ENCODE data around the gene GNAZ.

The GNAZ gene

GRCh38 chr22:23083315-23084021 is 13.1 kb downstream of the GNAZ start:
- TF ChIP-seq CTCF (IDR thresholded peaks at IDR 0.05; ENCODE audit: extremely low read depth, missing control alignments): no peak
- DNase-seq (ENCODE audit: low spot score): no peak

DNA sequence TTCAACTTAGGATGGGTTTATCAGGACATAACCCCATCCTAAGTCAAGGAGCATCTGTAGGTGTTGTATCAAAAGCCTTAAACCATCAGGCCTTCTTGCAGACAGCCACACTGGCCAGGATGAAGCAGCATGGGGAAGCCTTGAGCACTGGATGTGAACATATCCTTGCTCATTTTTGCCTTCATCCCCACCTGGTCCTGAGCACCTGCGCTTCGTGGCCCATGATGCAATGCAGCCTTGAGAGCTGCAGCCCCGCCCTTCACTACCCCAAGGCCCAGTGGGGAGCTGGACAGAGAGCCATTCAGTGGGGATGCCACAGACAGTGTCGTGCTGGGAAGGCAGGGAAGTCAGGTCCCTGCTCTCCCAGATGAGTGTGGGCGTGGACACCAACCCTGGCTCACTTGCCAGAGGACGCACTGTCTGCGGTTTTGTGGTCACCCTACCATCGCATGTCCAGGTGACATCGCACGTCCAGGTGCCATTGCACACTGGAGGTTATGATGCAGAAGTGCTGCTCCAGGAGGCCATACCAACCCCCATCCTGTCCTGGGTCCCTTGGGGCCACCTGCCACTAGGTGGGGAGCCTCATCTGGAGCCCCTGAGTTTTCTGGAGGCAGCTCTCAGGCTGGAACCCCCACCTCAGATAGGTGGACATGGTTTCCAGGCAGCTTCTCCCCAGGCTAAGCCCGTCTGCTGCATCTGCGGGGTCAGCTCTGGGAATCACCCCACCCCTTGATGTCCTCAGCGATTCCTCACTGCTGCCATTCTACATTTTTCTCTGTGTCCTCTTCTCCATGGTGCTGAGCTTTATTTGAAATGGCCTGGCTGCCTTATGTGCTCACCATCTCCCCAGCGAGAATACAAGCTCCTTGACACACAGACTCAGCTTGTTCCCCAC is 14.4 kb downstream of the GNAZ start:
- DNase-seq (ENCODE audit: low spot score): no peak
- no peak for TF ChIP-seq CTCF (IDR thresholded peaks at IDR 0.05; ENCODE audit: extremely low read depth, missing control alignments)

DNA sequence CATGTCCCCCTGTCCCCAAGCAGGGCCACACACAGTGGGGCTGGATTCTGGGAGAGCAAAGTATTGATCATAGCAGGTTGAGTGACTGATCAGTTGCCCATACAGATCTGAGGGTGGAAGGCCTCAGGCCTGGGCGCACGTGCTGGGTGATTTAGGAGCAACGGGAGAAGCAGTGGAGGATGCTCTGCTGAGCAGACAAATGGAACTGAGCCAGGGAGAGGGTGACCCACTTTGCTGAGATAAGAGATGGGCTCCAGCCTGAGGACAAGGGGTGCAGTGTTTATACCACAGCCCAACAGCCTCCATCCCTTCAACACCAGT is 15.0 kb downstream of the GNAZ start:
- TF ChIP-seq CTCF (IDR thresholded peaks at IDR 0.05; ENCODE audit: extremely low read depth, missing control alignments): no peak
- no peak for DNase-seq (ENCODE audit: low spot score)

- no peak for TF ChIP-seq CTCF (IDR thresholded peaks at IDR 0.05; ENCODE audit: extremely low read depth, missing control alignments)
- no peak for DNase-seq (ENCODE audit: low spot score)
Observed at GRCh38 chr22:23085785-23086184, 15.5 kb downstream of the GNAZ start.

GRCh38 chr22:23086263-23086662 is 15.9 kb downstream of the GNAZ start:
- DNase-seq (ENCODE audit: low spot score): no peak
- TF ChIP-seq CTCF (IDR thresholded peaks at IDR 0.05; ENCODE audit: extremely low read depth, missing control alignments): no peak

DNA sequence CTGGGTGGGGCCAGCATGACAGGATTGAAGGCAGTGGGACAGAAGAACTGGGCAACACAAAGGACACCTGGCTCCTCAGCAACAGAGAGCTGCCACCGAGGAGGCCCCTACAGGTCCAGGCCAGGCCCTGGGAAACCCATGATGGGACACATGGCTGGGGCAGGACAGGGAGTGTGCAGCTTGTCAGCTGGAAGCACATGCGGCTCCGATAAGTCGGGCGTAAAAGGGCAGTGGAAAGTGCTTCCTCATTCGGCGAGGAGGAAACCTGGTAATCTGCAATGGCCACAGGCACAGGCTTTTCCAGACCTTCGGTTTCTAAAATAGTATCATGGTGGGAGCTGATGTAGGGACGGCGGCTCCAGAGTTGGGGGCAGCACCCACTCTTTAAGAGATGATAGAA is 16.5 kb downstream of the GNAZ start:
- TF ChIP-seq CTCF (IDR thresholded peaks at IDR 0.05; ENCODE audit: extremely low read depth, missing control alignments): no peak
- DNase-seq (ENCODE audit: low spot score): no peak

DNA sequence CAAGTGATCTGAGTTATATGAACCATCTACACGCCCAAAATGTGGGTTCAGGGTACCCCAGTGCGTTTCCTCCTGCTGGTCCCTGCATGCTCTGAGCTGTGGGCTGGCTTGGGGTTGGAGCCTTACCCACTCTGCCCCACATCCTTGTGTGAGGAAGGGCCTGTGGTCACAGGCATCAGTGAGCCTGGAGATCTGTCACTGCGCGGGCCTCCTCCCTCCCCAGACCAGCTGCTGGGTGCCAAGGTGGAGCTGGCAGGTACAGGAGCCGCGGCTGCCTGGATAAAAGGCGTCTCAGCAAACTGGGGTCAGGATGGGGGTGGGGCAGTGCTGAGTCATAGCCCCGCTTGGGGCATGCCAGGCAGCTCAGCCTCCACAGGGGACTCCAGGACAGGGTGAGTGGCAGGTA is 17.9 kb downstream of the GNAZ start:
- no peak for TF ChIP-seq CTCF (IDR thresholded peaks at IDR 0.05; ENCODE audit: extremely low read depth, missing control alignments)
- DNase-seq (ENCODE audit: low spot score): no peak
